Liver (tissue), 9 donors: ENCODE data around the gene FADS6. TPM values are rescaled to one million over a fixed set of nuclear protein-coding genes. Genes with fewer than 3 reads are reported as not detected.

Experiments used
- DNase-seq: peaks from one replicate; pipeline ENCODE4 v3.0.0-alpha.2; 2017; ENCODE audit warnings: low spot score
- H3K27ac ChIP-seq, 2 donors: one replicate each; pipeline ENCODE4 v1.7.0; 2013; ENCODE audit warnings: inconsistent platforms in 2 of 2, low read length in 2 of 2, control low read depth in 1 of 2, low read depth in 1 of 2, mild to moderate bottlenecking in 1 of 2
- H3K27me3 ChIP-seq, 4 donors: one replicate each; pipeline versions ENCODE4 v1.6.1 to v1.7.0; 2013; ENCODE audit warnings: low read length in 3 of 4, inconsistent platforms in 1 of 4, mild to moderate bottlenecking in 1 of 4, moderate library complexity in 1 of 4; ENCODE audit not compliant: control insufficient read depth in 4 of 4, insufficient read depth in 4 of 4
- H3K36me3 ChIP-seq, 4 donors: one replicate each; pipeline versions ENCODE4 v1.6.1 to v1.7.0; 2013; ENCODE audit warnings: low read length in 3 of 4, mild to moderate bottlenecking in 3 of 4, low read depth in 1 of 4, moderate library complexity in 1 of 4; ENCODE audit not compliant: control insufficient read depth in 4 of 4, insufficient read depth in 3 of 4
- H3K4me1 ChIP-seq, 4 donors: one replicate each; pipeline versions ENCODE4 v1.6.1 to v1.7.0; 2013; ENCODE audit warnings: low read length in 3 of 4, mild to moderate bottlenecking in 3 of 4, moderate library complexity in 1 of 4; ENCODE audit not compliant: control insufficient read depth in 4 of 4, insufficient read depth in 4 of 4
- H3K4me3 ChIP-seq, 3 donors: one replicate each; pipeline versions ENCODE4 v1.6.1 to v1.7.0; 2013; ENCODE audit warnings: low read length in 3 of 3, control low read depth in 1 of 3, low read depth in 1 of 3, mild to moderate bottlenecking in 1 of 3
- H3K9ac ChIP-seq, 2 donors: one replicate each; pipeline ENCODE4 v1.7.0; 2013; ENCODE audit warnings: low read length in 2 of 2, mild to moderate bottlenecking in 2 of 2, moderate library complexity in 2 of 2, control low read depth in 1 of 2, low read depth in 1 of 2
- H3K9me3 ChIP-seq, 4 donors: one replicate each; pipeline versions ENCODE4 v1.6.1 to v1.7.0; 2013; ENCODE audit warnings: low read length in 3 of 4; ENCODE audit not compliant: control insufficient read depth in 4 of 4
- ATF3 ChIP-seq: IDR thresholded peaks from 2 replicates; pipeline ENCODE4 v1.6.1; 2016; ENCODE audit warnings: antibody characterized with exemption
- EGR1 ChIP-seq, 2 donors: IDR thresholded peaks; 2 replicates each; pipeline ENCODE4 v1.6.1; 2016 to 2018; ENCODE audit warnings: antibody characterized with exemption in 2 of 2, low read depth in 2 of 2
- FOXA1 ChIP-seq: IDR thresholded peaks from 2 replicates; pipeline ENCODE4 v1.6.1; 2016; ENCODE audit warnings: antibody characterized with exemption
- FOXA2 ChIP-seq: IDR thresholded peaks from 2 replicates; pipeline ENCODE4 v1.6.1; 2016; ENCODE audit warnings: antibody characterized with exemption
- GABPA ChIP-seq, 2 donors: IDR thresholded peaks in 1 of 2; conservative IDR thresholded peaks in 1 of 2; 2 replicates each; pipeline ENCODE4 v1.6.1; 2016; ENCODE audit warnings: antibody characterized with exemption in 2 of 2, mild to moderate bottlenecking in 1 of 2, moderate library complexity in 1 of 2
- HNF4A ChIP-seq, 2 donors: conservative IDR thresholded peaks; 2 replicates each; pipeline ENCODE4 v1.6.1; 2016; ENCODE audit warnings: antibody characterized with exemption in 2 of 2, mild to moderate bottlenecking in 2 of 2
- HNF4G ChIP-seq: IDR thresholded peaks from 2 replicates; pipeline ENCODE4 v1.6.1; 2016; ENCODE audit warnings: antibody characterized with exemption
- JUND ChIP-seq, 2 donors: IDR thresholded peaks; 2 replicates each; pipeline ENCODE4 v1.6.1; 2016; ENCODE audit warnings: antibody characterized with exemption in 2 of 2
- MAX ChIP-seq: IDR thresholded peaks from 2 replicates; pipeline ENCODE4 v1.6.1; 2016; ENCODE audit warnings: antibody characterized with exemption
- NR2F2 ChIP-seq: IDR thresholded peaks from 2 replicates; pipeline ENCODE4 v1.6.1; 2016; ENCODE audit warnings: antibody characterized with exemption
- RAD21 ChIP-seq, 2 donors: IDR thresholded peaks; 2 replicates each; pipeline ENCODE4 v1.6.1; 2016; ENCODE audit warnings: antibody characterized with exemption in 2 of 2, mild to moderate bottlenecking in 2 of 2
- REST ChIP-seq: IDR thresholded peaks from 2 replicates; pipeline ENCODE4 v1.6.1; 2016; ENCODE audit warnings: antibody characterized with exemption, mild to moderate bottlenecking
- SP1 ChIP-seq: IDR thresholded peaks from 2 replicates; pipeline ENCODE4 v1.6.1; 2018; ENCODE audit warnings: antibody characterized with exemption, mild to moderate bottlenecking
- TAF1 ChIP-seq: conservative IDR thresholded peaks from 2 replicates; pipeline ENCODE4 v1.6.1; 2016; ENCODE audit warnings: antibody characterized with exemption, mild to moderate bottlenecking
- YY1 ChIP-seq: IDR thresholded peaks from 2 replicates; pipeline ENCODE4 v1.6.1; 2016; ENCODE audit warnings: antibody characterized with exemption, mild to moderate bottlenecking
- ZBTB33 ChIP-seq: IDR thresholded peaks from 2 replicates; pipeline ENCODE4 v1.6.1; 2016; ENCODE audit warnings: antibody characterized with exemption
- WGBS: extraction: QIAGEN DNeasy Blood & Tissue Kit; methylation state at CpG from one replicate; pipeline ENCODE4 v1.1.7; 2013; 5-methylcytosine and 5-hydroxymethylcytosine counted together
- polyA plus RNA-seq, 2 donors: library from polyadenylated mRNA; stranded (reverse) in 1 of 2; unstranded in 1 of 2; fragments of 200-250 nt in 1 of 2; fragments of >200 nt in 1 of 2; fragmentation: Nextera tagmentation in 1 of 2; extraction: Ambion mirVana in 1 of 2; gene quantifications; one replicate each; pipeline versions ENCODE4 v1.2.1 to v1.2.3, GENCODE V29; 2013 to 2015
- total RNA-seq, 2 donors: library from RNA; depleted of rRNA; stranded (reverse); fragments of >200 nt; gene quantifications; one replicate each; pipeline ENCODE4 v1.2.3, GENCODE V29; 2014
- donor health status: healthy.
- donor health status: healthy.
- donor health status: healthy.
- donor health status: healthy.
- donor health status: healthy.

Gene FADS6
- total and polyA plus RNA-seq, 4 donors, result 2.1 to 7.1 (median 4.2) TPM; not detected in 1

- peaks cover 0 to 5% (median 1%) of the 10 kb centered on the region in 4 donors for H3K4me1 ChIP-seq
- 93% methylated on average over 16 of the region's 16 CpGs for WGBS
- H3K9me3 ChIP-seq, result no peaks in the 10 kb centered on the region
- no peak for DNase-seq
- TF ChIP-seq EGR1 (IDR thresholded peaks at IDR 0.05; ENCODE audit: low read depth in 2 of 2) (no peak), ATF3 (no peak), ZBTB33 (no peak), HNF4A (conservative IDR thresholded peaks at IDR 0.05) (no peak), TAF1 (no peak), REST (no peak), GABPA (IDR thresholded peaks at IDR 0.05 in 1 of 2, conservative IDR thresholded peaks at IDR 0.05 in 1 of 2) (no peak), SP1 (no peak), RAD21 (IDR thresholded peaks at IDR 0.05) (no peak), MAX (no peak)
- no peaks in the 10 kb centered on the region for H3K36me3 ChIP-seq
- H3K4me3 ChIP-seq, result no peak overlapping the region
- H3K27me3 ChIP-seq, result no peaks in the 10 kb centered on the region
- no peak overlapping the region for H3K27ac ChIP-seq
- no peak overlapping the region for H3K9ac ChIP-seq
Observed at GRCh38 chr17:74879308-74879707, 14.1 kb downstream of the FADS6 start.

- TF ChIP-seq ATF3 (no peak), YY1 (no peak), NR2F2 (no peak), HNF4A (conservative IDR thresholded peaks at IDR 0.05) (no peak), TAF1 (no peak), FOXA1 (no peak), EGR1 (IDR thresholded peaks at IDR 0.05; ENCODE audit: low read depth in 2 of 2) (no peak), RAD21 (IDR thresholded peaks at IDR 0.05) (no peak), ZBTB33 (no peak), HNF4G (no peak), SP1 (no peak), JUND (IDR thresholded peaks at IDR 0.05) (no peak), FOXA2 (no peak), GABPA (IDR thresholded peaks at IDR 0.05 in 1 of 2, conservative IDR thresholded peaks at IDR 0.05 in 1 of 2) (no peak), REST (no peak)
- no peak for DNase-seq
- WGBS, result 83% methylated on average over 2 of the region's 2 CpGs
- Histone ChIP-seq H3K36me3 (no peaks in the 10 kb centered on the region), H3K4me1 (peaks cover 4 to 8% (median 6%) of the 10 kb centered on the region in 4 donors), H3K9ac (no peak overlapping the region), H3K27me3 (no peaks in the 10 kb centered on the region), H3K4me3 (no peak overlapping the region), H3K9me3 (no peaks in the 10 kb centered on the region), H3K27ac (no peak overlapping the region)
Observed at GRCh38 chr17:74878658-74879057, 14.8 kb downstream of the FADS6 start.
